GM18873 (cell line): Measurements from ENCODE around the gene EGLN1.

Source experiments
- ATAC-seq: cut with Tn5 transposase; IDR thresholded peaks from one replicate; pipeline ENCODE4 v1.9.1; 2021; ENCODE audit warnings: mild to moderate bottlenecking, moderate library complexity, moderate number of reproducible peaks; ENCODE audit not compliant: unreplicated experiment, low FRiP score

The EGLN1 gene

DNA sequence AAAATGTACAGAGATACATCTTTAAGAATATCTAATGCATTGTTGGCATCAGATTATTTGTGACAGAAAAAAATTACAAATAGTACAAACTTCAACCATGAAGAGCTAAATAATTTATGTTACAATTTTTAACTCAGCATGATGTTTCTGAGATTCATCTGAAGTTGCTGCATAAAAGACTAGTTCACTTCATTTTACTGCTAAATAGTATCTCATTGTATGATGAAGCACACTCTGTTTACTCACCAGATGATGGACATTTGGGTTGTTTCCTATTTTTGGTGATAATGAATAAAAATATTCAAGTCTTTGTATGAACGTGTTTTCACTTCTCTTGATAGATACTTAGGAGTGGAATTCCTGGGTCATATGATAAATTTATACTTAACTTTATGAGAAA, 20.6 kb downstream of the EGLN1 start:
- no peak for ATAC-seq

GRCh38 chr1:231397886-231398671, 24.0 kb downstream of the EGLN1 start:
- ATAC-seq, result no peak

- ATAC-seq, result no peak
These were observed 25.4 kb downstream of the EGLN1 start for GRCh38 chr1:231396643-231397042.

- no peak for ATAC-seq
These were observed 26.1 kb downstream of the EGLN1 start for GRCh38 chr1:231395998-231396390.

GRCh38 chr1:231395076-231395997, 26.8 kb downstream of the EGLN1 start:
- ATAC-seq, result no peak

GRCh38 chr1:231393668-231394067, 28.4 kb downstream of the EGLN1 start:
- no peak for ATAC-seq

GRCh38 chr1:231392389-231393131, 29.5 kb downstream of the EGLN1 start:
- no peak for ATAC-seq

- ATAC-seq, result no peak
These were observed 32.0 kb downstream of the EGLN1 start for GRCh38 chr1:231390071-231390470.

GRCh38 chr1:231387770-231388669, 34.1 kb downstream of the EGLN1 start:
- no peak for ATAC-seq

- ATAC-seq, result no peak
These were observed 35.6 kb downstream of the EGLN1 start for GRCh38 chr1:231386466-231386865.

- ATAC-seq, result no peak
These were observed 36.7 kb downstream of the EGLN1 start for GRCh38 chr1:231385416-231385748.

- ATAC-seq, result no peak
These were observed 37.2 kb downstream of the EGLN1 start for GRCh38 chr1:231384696-231385415.

DNA sequence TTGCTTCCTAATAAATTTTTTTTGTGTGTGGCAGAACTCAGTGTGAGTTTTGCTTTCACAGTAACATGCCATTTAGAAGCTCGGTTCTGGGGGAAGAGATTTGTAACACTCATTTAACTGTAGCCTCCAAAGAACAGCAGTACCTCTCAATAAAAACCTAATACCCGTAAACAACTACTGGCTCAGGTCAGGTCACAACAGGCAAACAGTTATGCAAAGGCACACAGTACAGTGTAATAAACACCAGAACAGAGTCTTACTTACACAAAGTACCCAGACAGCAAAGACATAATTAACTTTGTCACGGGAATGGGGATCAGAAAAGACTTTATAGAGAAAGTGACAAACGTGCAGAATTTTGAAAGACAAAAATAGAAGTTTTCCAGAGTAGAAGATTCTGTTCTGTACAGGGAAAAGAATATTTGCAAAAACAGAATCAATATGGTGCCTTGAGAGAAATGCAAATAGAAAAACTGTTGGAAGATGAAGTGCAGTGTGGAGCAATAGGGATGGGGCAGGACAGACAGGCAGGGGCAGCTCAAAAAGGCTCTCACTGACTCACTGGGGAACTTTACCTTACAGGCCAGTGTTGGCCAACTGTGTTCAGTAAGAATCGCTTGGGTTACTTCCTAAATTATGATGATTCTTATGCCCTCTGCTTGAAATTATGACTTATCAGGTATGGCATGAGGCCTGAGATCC, 38.8 kb downstream of the EGLN1 start:
- ATAC-seq, result no peak

DNA sequence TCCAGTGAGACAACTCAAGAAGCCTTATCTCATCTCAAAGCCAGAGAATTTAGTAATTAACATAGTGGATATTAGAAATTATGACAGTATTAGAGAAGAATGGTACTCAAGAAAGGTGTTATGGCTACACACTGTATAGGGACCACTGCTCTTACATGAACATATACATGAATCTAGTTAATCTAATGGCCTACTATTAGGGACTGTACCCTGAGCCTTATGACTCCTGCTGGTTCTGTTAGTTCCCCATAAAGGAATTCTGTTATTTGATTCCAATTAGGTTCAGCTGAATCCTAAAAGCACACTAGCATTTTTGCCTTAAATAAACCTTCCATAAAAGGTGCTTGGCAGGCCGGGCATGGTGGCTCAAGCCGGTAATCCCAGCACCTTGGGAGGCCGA, 39.7 kb downstream of the EGLN1 start:
- ATAC-seq, result no peak

DNA sequence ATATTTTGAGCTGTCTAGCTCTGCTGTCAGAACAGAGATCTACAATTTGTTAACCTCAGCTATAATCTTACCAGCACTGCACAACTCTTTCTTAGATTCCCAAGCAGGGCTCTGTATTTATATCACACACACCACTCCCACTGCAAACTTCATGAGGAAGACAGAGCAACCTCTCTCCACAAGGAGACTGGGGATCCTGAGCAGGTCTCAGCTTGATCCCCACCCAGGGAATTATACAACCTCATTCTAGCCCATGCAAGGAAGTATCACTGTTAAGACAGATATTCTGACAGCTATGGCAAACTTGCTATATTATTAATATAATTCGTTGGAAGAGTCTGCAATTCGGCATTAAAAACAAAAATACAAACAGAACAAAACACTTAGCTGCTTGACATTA, 40.4 kb downstream of the EGLN1 start:
- no peak for ATAC-seq

DNA sequence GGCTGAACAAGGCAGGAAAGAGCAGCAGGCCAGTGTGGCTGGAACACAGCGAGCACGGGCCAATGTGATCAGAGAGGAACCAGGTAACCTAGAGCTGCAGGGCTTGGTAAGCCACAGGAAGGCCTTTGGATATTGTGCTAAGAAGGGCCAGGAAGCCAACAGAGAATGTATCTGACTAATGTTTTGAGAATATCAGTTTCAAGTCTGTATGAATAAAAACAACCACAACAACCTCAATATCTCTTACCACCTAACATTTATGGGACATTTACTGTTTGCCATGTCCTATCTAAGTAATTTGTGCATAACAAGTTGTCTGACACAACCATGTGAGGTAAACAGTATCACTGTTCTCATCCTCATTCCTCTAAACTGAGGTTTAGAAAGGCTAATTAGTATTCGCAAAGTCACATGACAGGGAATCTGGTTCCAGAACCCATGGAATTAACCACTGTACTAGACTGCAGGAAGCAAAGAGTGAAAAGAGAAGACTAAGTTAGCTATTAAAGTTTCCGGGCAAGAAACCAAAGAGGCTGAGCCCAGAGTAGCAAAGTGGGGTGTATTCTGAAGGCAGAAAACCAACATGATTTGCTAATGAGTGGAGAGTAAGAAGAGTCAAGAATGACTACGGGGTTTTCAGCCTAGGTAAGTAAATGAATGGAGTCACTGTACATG, 45.1 kb downstream of the EGLN1 start:
- ATAC-seq, result no peak

DNA sequence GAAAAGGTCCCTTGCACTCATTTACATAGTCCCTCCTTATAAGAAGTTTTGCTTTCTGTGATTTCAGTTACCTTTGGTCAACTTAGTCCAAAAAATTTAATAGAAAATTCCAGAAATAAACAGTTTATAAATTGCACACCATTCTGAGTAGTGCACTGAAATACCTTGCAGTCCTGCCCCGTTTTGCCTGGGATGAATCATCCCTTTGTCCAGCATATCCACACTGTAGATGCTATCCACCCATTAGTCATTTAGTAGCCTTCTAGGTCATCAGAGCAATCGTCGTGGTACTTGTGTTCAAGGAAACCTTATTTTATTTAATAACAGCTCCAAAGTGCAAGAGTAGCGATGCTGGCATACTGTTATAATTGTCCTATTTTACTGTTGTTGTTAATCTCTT, 46.0 kb downstream of the EGLN1 start:
- no peak for ATAC-seq

GRCh38 chr1:231374394-231374793, 47.7 kb downstream of the EGLN1 start:
- no peak for ATAC-seq
